DND-41 (cell line): ENCODE results near the gene KCTD20.

Experiments
- EZH2 ChIP-seq: IDR thresholded peaks from 3 replicates; pipeline ENCODE4 v1.6.1; 2012; ENCODE audit warnings: borderline replicate concordance, low read depth, mild to moderate bottlenecking, moderate library complexity, low read length, inconsistent platforms; ENCODE audit not compliant: severe bottlenecking
- TF ChIP-seq, protein P1 (sequence below): IDR thresholded peaks from 2 replicates; pipeline ENCODE4 v1.5.1; 2012; ENCODE audit warnings: borderline replicate concordance, low read length, moderate library complexity, mild to moderate bottlenecking; ENCODE audit not compliant: poor library complexity, severe bottlenecking; ENCODE audit errors: extremely low read depth

DNA sequence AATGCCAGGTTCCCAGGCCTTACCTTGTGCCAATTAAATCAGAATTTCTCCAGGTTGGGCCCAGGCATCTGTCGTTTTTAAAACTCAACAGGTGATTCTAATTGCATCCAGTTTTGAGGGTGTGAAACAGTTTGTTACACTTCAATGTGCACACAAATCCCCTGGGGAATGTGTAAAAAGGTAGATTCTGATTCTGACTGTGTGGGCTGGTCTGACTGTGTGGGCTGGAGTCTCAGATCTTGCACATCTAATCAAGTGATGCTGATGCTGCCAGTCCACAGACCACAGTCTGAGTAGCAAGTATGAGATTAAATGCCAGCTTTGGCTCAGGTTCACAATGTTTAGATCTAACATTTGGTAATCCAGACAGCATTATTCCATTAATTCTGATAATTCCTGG is 42.8 kb upstream of the KCTD20 start:
- no peak for TF ChIP-seq EZH2
- TF ChIP-seq, protein P1, sequence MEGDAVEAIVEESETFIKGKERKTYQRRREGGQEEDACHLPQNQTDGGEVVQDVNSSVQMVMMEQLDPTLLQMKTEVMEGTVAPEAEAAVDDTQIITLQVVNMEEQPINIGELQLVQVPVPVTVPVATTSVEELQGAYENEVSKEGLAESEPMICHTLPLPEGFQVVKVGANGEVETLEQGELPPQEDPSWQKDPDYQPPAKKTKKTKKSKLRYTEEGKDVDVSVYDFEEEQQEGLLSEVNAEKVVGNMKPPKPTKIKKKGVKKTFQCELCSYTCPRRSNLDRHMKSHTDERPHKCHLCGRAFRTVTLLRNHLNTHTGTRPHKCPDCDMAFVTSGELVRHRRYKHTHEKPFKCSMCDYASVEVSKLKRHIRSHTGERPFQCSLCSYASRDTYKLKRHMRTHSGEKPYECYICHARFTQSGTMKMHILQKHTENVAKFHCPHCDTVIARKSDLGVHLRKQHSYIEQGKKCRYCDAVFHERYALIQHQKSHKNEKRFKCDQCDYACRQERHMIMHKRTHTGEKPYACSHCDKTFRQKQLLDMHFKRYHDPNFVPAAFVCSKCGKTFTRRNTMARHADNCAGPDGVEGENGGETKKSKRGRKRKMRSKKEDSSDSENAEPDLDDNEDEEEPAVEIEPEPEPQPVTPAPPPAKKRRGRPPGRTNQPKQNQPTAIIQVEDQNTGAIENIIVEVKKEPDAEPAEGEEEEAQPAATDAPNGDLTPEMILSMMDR: no peak
